Non-pigmented ciliary epithelial cell (primary cell): Measurements from ENCODE around the gene MRPL33.
A peak's percentile ranks its signal among the peaks of the same experiment; 100 is the strongest.

Source experiments
- DNase-seq: peaks from one replicate; pipeline ENCODE4 v3.0.0-alpha.2; 2010; ENCODE audit warnings: low read depth

MRPL33 gene

DNA sequence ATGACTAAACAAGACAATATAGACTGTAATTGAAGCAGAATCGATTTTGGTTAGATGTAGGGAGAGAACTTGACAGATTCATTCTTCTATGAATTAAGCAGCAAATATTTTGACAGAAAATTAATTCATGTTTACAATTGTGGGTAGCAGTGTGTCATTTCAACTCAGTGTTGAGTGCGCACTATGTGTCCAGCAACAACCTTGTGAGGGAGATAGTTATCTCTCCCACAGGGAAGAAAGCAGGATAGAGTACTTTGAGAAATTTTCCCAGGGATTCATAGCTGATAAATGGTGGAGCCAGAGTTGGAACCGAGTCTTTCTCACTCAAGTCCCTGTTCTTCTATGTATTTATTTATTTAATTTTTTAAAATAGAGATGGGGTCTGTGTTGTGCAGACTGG lies 5.2 kb downstream of the MRPL33 start:
- no peak for DNase-seq

DNA sequence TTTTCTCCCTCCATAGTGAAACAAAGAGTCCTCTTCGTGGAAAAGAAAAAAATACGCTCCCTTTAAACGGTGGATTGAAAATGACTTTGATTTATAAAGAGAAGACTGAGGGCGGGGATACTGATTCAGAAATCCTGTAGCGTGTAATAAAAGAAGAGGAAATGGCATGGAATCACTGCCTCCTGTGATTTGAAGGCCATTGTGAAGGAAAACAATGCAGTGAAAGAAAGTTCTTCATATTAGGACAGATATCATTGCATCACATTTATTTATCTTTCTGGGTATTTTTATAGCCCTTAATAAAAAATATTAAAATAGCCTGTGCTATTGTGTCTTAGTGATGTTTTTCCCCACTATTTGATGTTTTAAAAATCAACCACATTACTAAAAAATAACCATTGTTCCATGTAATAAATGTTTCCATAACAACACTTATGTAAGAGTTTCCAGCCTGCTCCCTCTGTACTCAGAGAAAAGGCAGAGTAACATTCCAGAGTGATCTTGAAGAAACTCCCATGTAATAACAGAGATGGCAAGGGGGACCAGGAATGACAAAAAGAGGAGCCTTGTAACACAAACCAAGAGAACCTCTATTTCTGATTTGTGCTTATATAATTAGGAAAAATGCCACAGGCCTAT lies 8.0 kb downstream of the MRPL33 start:
- DNase-seq = no peak

DNA sequence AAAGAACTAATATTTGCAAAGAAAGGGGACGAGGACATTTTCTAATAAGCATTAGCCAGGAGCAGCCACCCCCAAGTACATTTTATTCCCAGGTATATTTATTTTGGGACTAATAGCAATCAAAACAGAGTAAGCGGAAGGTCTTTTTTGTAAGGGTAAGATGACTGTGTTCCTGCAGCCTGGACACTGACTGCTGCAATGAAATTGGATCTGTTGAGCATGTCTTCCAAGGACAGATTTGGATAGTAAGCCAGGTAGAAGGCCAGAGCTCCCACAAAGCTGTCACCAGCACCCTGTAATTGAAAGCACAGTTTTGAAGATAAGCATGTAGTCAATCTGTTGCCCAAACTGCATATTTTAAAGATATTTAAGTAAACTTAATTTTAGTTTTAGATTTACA lies 10.0 kb downstream of the MRPL33 start:
- DNase-seq = no peak

DNA sequence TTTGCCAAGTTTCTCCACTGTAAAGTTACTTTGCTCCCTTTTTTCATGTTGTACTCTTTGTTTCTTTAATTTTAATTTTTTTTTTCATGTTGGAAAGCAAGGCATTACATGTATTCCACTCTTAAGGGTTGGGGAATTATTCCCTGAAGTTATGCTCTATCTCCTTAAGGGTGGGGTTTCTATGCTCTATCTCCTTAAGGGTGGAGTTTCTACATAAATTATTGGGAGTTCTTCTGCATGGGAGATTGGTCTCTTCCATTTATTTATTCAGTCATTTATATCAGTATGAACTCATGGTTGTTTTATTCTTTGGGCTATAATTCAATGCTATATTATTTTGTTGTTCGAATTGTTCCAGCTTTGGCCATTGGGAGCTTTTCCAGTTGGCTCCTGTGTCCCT lies 11.2 kb downstream of the MRPL33 start:
- DNase-seq = no peak

DNA sequence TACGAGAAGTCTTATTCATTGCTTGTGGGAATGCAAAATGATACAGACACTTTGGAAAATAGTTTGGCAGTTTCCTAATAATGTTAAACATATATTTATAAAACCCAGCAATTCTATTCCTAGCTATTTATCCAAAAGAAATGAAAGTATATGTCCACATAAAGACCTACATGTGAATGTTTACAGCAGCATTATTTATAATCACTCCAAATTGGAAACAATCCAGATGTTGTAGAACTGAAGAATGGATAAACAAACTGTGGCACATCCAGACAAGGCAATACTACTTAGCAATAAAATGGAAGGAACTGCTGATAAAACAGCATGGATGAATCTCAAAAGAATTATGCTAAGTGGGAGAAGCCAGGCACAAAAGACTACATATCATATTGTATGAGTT lies 19.3 kb downstream of the MRPL33 start:
- no peak for DNase-seq

DNA sequence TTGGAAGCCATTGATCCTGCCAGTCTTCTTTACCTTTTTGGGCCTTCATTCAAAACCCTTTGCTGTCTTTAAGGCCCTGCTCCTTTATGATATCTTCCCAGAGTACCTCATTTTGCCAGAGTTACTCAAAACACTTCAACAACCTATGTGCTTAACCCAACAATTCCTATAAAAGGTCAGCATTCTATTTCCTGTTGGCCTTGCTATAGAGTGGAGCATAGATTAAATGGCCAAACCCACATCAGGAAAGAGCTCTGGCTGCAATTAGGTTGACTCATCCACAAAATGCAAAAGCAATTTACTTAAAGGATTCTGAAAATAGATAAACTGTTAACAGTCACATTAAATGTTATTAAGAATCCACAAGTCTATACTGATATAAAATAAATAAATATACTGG lies 21.2 kb downstream of the MRPL33 start:
- DNase-seq = no peak

DNA sequence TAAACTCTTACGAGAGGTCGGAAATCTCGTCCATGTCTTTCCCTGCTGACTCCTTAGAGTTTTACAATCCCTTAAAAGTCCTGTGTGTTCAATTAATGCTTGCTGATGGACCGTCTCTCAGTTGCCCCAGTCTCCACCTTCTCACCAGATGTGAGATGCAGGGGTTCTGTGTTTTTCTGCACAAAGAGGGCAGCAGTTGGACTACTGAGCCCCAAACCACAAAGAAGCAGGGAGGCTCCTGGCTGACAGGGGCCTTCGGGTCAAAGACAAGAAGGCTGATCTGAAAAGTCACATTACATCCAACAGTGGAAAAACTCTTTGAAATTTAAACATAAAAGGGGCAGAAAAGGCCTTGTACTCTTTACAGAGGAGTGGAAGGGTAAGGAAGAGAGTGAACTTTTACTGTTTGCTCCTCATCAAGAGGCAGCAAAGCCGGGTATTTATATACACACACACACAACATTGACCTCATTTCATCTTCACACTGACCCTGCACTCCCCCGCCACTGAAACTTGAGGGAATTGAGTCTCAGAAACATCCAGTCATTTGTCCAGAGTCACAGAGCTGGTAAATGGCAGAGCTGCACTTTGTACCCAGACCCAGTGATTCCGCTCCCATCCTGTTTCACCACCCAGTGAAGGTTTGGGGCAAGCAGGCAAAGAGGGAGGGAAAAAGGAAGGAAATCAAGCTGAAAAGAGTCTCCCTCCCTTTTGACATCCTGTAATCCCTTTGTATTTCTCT lies 23.7 kb downstream of the MRPL33 start:
- no peak for DNase-seq

DNA sequence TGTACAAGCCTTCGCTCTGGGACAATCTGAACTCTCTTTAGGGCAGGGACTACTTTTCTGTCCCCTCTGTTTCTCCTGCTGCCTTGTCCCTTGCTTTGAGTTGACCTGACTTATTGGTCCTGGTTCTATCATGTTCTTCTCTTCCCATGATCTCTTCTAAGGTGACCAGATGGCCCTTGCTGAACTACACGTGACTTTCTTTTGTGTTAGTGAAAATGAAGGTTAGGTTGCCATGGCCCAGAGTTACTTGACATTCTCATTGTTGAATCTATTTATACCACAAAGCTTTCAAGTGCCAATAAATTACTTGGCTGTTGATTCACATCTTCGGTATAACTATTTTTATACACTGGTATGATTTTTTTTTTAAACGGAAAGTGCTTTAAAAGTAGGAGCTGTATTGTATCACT lies 24.4 kb downstream of the MRPL33 start:
- DNase-seq = no peak

DNA sequence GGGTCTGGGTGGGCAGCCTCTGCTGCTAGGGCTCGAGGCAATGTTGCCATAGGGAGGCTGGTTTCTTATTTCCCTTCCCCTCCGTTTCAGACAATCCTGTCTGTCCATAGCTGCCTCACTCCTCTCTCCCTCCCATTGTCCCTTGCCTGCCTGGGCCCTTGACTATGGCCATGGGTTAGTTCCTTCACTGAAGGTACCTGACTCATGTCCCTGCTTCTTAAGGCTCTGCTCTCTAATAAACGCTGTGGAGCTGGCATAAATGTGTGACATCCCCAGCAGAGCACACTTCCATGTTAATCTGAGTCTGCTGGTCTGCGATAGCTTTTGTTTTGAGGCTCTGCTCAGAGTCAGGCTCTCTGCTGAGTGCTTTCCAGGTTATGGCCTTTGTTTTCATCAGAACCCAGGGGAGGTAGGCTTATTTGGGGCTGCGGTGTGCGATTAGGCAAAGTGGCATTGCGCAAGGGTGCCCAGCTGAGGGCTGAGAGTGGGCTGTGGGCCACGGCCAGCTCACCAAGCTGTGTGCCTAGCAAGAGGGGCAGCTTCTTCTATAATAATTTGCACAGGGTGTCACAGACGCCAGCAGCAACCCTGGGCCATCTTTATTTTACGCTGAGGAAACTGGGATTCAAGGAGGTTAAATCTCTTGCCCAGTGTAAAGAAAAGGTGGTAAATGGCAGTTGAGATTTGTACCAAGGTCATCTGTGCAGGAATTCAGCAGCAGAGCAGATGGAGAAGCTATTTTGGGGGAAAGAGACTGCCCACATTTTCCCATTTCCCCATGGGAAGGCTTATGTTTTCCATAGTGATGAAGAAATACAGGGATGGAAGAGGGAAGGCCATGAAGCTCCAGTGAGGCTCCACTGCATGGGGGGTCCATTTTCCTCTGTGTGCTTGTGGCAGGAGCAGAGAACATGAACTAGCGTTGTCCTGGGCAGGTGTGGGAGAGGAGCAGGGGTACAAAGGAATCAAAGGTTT lies 25.6 kb downstream of the MRPL33 start:
- no peak for DNase-seq

DNA sequence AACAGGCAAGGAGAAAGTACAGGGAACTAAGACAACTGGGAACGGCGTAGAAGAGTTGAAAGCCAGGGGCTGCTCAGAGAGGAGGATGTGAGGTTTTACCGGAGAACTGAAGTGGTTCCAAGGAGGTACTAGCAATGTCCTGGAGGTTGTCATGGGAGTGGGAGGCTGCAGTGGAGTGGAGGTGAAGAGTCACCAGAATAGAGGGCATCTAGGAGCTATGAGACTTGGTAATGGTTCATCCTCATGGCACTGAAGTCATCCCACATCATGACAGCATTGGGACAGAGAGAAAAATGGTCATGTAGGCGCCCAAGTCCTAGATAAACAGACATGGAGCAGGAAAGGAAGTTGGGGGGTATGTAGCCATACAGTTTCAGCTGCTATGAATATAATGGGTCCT lies 26.3 kb downstream of the MRPL33 start:
- DNase-seq = no peak

DNA sequence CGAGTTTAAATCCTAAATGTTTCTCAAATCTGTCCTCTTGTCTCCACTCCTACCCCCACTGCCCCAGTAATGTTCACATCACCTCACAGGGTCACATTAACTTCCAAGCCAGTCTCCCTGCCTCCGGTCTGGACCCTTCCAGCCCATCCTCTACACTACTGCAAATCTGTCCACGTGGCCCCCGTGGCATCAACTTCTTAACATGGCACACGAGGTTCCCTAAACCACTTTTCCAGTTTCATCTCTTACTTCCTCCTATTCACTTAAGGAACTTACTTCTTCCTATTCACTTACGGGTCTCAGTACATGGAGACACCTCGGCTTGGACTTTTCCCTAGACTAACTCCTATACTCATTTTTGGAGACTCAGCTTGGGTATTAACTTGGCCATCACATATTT lies 27.0 kb downstream of the MRPL33 start:
- no peak for DNase-seq

DNA sequence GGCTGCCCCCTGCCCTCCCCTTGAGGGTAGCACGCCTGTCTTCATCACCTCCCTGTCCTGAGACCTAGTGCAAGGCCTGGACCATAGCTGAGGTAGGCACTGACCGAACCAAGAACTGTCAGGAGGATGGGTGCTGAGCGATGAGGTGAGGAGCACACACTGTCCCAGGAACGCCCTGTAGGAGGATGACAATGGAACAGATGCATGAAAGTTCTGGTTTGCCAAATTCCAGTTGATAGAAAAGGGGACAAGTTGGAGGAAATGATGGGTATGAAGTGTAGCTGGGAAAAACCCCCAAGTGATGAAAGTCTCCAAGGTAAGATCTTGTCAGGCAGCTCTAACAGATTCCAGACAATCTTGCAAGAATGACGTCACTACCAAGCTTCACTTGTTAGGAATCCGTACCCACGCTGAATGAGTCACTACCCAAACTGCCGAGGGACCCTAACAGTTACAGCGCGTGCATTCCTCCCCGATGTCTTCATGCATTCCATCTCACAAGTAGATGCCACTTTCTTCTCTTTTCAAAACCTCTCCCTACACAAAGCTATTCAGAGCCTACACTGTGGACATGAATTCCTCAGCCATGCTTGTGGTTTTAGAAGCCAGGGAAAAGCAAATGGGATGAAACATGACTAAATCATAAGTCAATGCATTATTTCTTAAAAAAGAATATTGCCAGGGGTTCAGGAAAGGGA lies 27.6 kb downstream of the MRPL33 start:
- peak; percentile 100 for DNase-seq

DNA sequence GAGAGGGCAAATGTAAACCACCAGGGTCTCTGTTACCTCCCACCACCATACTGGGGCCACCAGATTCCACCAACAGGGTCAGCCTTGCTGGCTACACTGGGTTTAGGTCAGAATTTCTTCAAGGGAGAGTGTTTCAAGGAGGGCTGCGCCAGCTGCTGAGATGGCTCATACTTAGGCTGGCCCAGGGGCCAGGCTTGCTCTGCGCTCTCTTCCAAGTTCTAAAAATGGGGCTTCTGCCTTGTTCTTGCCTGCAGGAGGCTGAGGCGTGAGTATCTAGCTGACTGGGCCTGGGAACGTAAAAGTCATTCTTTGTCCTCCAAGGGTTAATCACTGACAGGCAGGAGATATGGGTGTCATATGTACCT lies 28.1 kb downstream of the MRPL33 start:
- no peak for DNase-seq

DNA sequence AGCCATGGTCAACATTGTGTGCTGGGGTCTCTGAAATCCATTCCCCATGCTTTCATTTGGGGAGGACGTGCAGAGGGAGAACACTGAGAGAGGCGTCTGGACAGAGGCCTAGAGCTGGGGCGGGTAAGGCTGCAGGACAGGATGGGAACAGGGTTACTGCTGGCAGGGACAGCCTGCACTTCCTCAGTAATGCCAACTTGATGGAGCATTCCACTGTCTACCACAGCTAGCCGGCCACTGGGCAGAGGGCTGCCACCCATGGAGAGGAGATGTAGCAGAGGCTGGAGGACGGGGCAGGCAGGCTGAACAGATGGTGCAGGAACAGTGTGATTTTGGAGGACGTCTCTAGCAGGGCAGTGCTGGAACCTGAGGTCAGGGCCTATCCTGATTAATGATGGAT lies 29.3 kb downstream of the MRPL33 start:
- no peak for DNase-seq

DNA sequence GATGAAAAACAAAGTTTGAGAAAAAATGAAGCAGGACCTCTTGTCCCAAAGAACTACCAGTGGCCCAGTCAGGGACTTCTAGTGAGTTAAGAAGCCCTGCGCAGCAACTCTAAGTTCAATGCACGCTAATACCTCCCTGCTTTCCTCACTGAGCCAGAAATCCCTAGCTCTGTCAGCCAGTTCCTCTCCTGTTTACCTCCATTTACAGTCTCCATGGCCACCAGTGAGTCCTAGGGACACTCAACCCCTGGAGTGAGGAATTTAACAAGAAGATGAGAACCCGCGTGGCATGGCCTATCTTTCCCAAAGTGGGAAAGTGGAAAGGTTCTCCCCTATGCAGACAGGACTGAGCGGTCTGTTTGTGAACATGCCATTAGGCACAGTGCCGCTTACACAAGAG lies 31.0 kb downstream of the MRPL33 start:
- DNase-seq = no peak

DNA sequence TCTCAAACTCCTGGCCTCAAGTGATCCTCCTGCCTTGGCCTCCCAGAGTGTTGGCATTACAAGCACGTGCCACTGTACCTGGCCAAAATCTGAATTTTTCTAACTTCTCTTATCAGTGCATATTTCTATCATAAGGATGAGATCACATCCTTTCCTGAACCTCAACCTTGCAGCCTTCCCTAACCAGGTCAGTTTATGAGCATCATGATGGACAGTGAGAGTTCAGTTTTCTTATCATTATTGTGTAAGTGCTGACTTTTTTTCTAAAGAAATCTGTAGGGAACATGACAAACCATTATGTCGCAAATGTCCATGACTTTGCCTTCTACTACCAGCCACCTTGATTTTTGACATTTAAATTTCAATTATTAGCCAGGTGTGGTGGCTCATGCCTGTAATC lies 31.5 kb downstream of the MRPL33 start:
- no peak for DNase-seq

DNA sequence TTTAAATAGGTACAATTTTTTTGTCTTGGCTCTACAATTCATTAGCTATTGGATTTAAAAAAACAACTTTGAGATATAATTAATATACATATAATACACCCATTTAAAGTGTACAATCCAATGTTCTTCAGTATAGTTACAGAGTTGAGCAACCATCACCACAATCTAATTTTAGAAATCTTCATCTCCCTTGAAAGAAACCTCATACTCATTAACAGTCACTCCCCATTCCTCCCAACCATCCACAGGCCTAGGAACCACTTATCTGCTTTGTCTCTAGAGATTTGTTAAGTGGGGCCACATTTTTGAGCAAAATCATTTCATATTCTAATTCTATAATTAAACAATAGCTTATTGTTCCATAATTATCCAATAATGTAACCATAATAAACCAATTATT lies 32.6 kb downstream of the MRPL33 start:
- DNase-seq = no peak

DNA sequence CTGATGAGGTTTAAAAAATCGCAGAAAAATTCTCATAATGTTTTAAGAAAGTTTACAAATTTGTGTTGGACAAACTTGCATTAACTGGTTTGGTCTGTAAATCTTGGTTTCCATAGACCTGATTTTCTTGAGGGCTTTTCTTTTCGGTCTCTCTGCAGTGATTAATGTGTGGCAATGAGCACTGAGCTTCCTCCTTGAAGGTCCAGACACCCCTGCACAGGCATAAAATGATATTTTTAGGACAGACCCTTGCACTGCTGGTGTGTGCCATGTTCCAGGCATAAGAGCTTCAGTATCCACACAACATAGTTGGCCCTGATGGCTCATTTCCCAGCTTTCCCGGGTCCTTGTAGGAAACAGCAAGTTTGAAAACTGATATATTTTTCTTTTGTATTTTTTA lies 33.7 kb downstream of the MRPL33 start:
- DNase-seq = no peak

DNA sequence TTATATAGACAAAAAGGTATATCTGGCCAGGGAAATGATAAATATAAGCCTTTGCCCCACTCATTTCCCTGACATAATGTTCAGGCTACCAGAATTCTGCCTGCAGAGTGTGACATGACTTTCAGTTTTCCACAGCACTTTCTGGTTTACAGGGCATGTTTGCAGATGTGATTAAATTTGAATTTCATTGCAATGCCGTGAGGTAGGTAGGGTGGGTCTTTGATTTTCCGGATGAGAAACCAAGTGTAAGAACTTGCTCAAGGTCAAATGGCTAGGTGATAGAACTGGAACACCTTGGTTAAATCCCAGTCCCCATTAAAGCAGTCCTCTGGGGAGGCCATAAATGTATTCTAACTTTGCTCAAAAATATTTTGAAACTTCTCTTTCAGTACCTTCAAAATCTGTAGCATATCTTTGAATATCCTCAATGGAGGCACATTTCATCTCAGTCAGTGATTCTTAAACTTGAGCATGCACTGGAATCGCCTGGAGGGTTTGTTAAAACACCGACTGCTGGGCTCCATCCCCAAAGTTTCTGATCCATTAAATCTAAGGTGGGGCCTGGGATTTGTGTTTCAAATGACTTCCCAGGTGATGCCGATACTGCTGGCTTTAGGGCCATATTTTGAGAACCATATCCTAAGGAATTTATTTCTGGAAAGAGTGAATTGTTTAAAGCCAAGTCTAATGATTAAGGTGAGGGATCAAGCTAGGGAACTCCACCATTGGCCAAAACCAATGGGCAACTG lies 35.0 kb downstream of the MRPL33 start:
- no peak for DNase-seq

DNA sequence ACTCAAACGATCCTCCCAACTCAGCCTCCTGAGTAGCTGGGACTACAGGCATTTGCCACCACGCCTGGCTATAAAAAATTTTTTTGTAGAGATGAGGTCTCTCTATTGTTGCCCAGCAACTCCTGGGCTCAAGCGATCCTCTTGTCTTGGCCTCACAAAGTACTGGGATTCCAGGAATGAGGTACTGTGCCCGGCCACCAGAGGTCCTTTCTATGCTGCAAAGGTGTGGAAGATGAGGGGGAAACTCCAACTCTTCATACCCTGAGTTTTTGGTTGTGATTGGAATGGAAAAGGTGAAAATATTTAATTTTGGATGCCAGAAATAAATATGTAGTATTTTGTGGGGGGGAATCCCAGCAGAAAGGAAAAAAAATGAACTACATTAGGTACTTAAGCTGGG lies 36.0 kb downstream of the MRPL33 start:
- no peak for DNase-seq

DNA sequence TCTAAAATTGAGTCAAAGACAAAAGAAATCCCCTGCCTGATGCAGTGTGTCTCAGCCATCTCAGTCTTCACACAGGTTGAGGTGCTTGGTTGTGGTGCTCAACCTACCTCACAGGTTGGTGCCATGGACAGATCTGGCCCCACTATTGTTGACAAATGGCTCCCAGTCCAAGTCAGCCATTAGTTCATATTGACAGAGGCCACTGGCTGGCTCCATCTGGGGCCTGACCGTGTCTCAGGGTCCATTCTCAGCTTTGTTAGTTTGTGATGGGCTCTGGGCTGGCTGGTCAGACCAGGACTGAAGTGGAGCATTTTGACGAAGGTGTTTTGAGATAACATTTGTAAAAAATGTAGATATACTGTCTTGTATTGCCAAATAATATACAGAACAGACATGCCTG lies 36.9 kb downstream of the MRPL33 start:
- no peak for DNase-seq

DNA sequence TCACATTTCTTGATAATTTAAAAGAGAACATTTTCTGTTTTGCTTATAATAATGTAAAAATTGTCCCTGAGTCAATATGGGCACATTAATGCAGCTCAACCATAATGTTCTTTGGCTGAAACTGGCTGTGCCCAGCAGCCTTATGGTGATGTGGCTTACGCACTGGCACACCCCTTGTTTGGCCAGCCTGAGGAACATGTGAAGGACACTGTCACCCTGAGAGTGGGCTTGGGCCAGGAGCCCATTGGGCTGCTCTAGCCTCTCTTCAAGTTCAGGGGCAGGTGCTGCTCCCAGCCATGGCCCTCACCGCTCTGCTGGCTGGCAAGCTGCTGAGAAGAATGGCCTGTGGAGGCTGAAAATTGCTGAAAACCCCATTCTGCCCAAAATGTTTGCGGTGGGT lies 37.5 kb downstream of the MRPL33 start:
- no peak for DNase-seq
